NCI-H82 (cell line): Measurements from ENCODE around the gene LOXL4.
"Not testable (repeated sequence)": the region's sequence is repeated elsewhere in the genome, so short reads cannot be mapped to it uniquely, and the experiment has no call there.

Experiments used
- DNase-seq: peaks from one replicate; lab custom pipeline; 2025; lab: John Stamatoyannopoulos, UW

LOXL4 gene

DNA sequence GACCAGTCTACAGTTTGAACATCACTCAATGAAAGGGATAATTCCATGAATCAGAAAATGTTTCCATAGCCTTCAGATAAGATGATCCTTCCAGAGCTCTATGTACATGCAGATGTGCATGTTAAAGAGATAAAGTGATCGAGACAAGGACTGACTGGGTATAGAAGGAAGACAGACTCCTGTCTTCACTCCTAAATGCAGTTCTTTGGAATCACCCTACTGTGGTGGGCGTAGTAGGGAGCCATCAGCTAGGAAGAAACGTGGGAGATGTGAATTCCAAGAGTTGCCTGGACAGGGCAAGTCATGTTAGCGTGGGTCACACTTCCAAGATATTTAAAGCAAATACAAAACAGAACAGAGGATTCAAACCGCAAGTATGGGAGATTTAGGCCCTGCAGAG, 23.9 kb downstream of the LOXL4 start:
- no peak for DNase-seq

DNA sequence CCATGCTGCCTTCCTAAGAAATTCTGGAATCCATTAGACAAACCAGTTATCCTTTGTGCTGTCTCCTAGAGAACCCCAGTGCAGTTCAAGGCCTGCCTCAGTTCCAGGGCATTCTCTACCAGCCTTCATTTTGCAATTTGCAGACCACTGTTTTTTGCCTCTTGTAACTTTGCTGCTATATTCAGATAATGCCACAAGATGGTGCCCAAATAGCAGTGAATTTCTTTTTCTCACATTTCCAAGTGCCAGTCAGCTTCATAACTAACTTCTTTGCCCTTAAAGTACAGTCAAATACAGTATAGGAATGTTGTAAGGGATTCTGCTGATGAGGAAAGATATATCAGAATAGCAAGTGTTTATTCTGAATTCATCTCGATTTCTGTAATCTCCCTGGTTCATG, 25.2 kb downstream of the LOXL4 start:
- DNase-seq = peak; percentile 27

DNA sequence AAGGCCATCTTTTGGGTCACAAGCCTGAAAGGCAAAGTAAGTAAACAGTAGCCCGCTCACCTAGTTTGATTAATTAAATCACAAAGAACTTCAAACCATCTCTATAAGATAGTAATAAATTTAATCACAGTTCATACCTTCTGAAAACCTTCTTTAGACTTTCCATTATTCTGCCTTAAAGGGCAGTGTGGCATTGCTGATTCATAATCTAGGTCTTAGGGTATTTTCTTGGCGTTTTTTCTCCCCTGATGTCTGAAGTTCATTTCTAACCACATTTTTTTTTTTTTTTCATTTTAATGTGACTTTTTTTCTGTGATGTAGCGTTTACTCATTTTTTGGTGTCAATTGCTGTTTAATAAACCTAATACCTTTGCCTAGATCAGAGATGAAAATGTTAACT, 27.5 kb downstream of the LOXL4 start:
- DNase-seq = no peak

- DNase-seq = no peak
Measured at GRCh38 chr10:98238391-98238790, 29.6 kb downstream of the LOXL4 start.

DNA sequence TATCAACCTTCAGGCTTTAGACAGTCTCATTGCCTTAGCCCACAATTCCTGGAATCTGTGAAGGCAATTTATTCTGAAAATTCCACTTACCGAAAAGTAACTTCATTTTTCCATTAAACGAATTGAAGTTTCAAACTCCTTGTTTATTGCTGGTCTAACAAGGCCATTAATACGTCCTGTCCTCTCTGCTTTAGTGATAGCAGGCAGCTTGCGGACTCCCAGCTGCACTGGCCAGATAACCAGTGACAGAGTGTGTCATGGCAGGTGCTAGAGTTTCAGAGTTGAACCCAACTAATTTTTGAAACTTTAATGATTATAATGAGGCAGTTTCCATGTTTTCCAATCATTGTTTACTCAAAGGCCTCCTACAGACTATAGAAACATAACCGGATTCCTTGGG, 31.1 kb downstream of the LOXL4 start:
- DNase-seq = no peak

- DNase-seq = no peak
Measured at GRCh38 chr10:98235846-98236245, 32.1 kb downstream of the LOXL4 start.

- DNase-seq = no peak
Measured at GRCh38 chr10:98231417-98231816, 36.6 kb downstream of the LOXL4 start.

GRCh38 chr10:98228266-98228665, 39.7 kb downstream of the LOXL4 start:
- not testable (repeated sequence) for DNase-seq

- not testable (repeated sequence) for DNase-seq
Measured at GRCh38 chr10:98227713-98228112, 40.3 kb downstream of the LOXL4 start.

DNA sequence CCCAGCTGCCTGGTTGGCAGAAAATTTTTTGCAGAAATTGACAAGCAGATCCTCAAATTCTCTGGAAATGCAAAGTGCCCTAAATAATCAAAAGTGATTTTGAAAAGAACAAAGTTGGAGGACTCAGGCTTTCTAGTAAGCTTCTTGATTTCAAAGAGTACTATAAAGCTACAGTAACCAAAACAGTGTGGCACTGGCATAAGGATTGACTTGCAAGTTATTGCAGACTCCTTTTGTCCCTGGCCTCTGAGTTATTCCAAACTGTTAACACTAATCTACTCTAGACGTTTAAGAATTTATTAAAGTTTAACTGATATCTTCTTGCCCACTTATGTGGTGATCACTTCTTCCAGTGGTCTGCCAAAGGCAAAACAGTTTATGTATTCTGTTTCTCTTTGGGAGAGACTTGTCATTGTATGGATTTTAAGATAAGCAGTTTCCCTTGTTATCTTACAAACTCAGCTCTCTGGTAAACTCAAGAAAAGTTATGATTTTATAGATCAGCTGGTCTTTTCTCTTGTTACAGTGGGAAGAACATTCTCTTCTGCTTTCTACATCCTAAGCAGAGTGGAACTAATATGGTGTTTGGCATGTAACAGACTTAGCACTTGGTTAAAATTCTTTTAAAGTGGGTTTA, 41.4 kb downstream of the LOXL4 start:
- DNase-seq = no peak

DNA sequence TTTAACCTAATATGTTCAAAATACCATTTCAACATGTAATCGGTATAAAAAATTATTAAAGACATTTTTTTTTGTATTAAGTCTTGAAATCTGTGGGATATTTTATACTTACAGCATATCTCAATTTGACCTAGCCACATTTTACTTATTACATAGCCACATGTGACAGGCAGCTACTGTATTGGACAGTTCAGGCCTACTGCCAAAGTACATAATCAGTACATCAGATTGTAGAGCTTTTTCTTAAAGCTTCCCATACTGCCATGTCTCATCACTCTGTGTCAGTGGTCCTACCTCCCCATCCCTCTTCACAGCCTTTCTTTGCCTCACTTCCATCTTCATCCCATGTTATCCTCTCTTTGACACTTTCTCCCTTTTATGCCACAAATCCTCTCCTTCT, 43.0 kb downstream of the LOXL4 start:
- DNase-seq = no peak

DNA sequence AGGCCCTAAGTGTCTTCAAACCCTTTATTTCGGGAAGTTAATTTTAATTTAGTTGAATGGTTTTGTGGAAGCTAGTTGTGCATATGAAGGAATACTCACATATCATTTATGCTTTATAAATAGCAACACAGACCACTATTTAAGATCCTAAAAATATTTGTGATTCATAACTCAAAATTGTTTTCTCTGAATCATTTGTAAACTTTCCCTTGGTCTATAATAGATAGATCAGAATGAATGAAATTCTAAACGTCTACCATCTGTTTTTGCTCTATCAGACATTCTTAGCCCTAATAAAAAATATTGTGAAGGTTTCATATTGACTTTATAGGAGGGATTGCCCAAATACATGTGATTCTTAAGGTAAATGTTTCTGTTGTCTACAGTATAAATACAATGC, 43.5 kb downstream of the LOXL4 start:
- DNase-seq = no peak

- DNase-seq = peak; percentile 3
Measured at GRCh38 chr10:98223874-98224273, 44.1 kb downstream of the LOXL4 start.

DNA sequence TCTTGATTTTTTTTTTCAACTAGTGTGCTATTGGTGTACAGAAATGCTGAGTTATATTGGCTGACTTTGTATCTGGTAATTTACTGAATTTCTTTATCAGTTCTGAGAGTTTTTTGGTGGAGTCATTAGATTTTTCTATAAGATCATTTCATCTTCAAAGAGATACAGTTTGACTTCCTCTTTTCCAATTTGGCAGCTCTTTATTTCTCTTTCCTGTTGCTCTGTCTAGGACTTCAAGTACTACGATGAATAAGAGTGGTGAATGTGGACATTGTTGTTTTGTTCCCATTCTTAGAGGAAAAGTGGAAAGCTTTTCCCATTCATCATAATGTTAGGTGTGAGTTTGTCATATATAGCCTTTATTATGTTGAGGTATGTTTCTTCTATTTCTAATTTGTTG, 50.2 kb downstream of the LOXL4 start:
- DNase-seq = no peak

DNA sequence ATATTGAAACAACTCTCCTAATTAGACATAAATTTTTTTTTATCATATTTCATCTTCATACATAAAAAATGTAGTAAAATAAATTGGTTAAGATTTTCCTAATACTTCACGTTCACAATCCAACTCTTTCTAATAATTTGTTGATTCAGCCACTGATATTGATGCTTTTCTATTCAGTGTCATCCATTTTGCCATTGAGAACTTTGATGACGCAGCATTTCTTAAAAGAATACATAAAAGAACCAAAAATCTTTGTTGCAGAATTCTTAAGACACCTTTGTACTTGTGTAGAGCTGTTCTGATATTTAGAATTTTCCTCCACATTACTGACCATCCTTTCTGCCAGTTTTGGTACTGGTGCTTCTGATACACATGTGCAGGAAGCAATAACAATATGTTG, 52.6 kb downstream of the LOXL4 start:
- DNase-seq = no peak

GRCh38 chr10:98213740-98214139, 54.3 kb downstream of the LOXL4 start:
- DNase-seq = no peak

GRCh38 chr10:98212196-98212595, 55.8 kb downstream of the LOXL4 start:
- DNase-seq = no peak

DNA sequence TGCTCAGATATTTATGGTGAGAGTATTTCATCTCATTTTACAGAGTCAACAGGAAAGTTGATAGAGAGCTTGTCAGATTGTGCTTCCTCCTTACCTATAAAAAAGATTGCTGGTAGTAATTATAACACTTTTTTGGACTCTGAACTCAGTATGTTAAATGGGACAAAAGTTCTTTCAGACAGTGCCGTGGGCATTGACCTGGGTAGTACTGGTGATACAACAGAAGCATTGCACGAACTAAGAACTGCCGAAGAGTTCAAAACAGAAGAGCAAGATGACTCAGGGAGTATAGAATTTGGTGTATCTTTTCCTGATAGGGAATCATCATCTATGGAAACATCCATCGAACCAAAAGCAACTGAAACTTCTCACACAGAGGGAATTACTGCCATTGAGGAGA, 58.6 kb downstream of the LOXL4 start:
- no peak for DNase-seq

- DNase-seq = no peak
Measured at GRCh38 chr10:98208925-98209324, 59.1 kb downstream of the LOXL4 start.

- DNase-seq = no peak
Measured at GRCh38 chr10:98205351-98205750, 62.6 kb downstream of the LOXL4 start.

DNA sequence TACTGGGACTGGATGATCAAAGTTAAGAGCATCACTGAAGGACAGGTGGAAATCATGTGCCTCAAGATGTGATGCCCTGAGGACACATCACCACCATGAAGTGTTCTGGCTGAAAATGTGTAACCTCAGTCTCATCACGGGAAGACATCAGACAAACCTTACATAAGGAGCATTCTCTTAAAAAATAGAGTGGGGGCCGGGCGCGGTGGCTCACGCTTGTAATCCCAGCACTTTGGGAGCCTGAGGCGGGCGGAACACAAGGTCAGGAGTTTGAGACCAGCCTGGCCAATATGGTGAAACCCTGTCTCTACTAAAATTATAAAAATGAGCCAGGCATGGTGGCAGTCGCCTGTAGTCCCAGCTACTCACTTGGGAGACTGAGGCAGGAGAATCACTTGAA, 65.6 kb downstream of the LOXL4 start:
- no peak for DNase-seq

GRCh38 chr10:98201760-98202159, 66.2 kb downstream of the LOXL4 start:
- DNase-seq = no peak
